HEK293T (cell line): ENCODE measurements around the gene ZNF487.

Source experiments
- ARNT ChIP-seq: fragments of 450-650 bp; IDR thresholded peaks from 2 replicates; pipeline ENCODE4 v1.6.1; 2017; ENCODE audit warnings: mild to moderate bottlenecking
- BHLHE40 ChIP-seq: fragments of 450-650 bp; IDR thresholded peaks from 2 replicates; pipeline ENCODE4 v1.6.1; 2016; ENCODE audit warnings: mild to moderate bottlenecking, moderate library complexity, borderline replicate concordance
- CTBP1 ChIP-seq: fragments of 450-650 bp; IDR thresholded peaks from 2 replicates; pipeline ENCODE4 v1.6.1; 2016; ENCODE audit warnings: borderline replicate concordance
- ELF4 ChIP-seq: fragments of 450-650 bp; IDR thresholded peaks from 2 replicates; pipeline ENCODE4 v1.6.1; 2017; ENCODE audit warnings: antibody characterized with exemption
- FOXA1 ChIP-seq: fragments of 450-650 bp; IDR thresholded peaks from 2 replicates; pipeline ENCODE4 v1.6.1; 2016; ENCODE audit warnings: mild to moderate bottlenecking
- FOXK2 ChIP-seq: fragments of 450-650 bp; IDR thresholded peaks from 2 replicates; pipeline ENCODE4 v1.6.1; 2016; ENCODE audit warnings: mild to moderate bottlenecking
- FOXM1 ChIP-seq: fragments of 450-650 bp; IDR thresholded peaks from 2 replicates; pipeline ENCODE4 v1.6.1; 2017; ENCODE audit warnings: mild to moderate bottlenecking, borderline replicate concordance
- HDGF ChIP-seq: fragments of 450-650 bp; IDR thresholded peaks from 2 replicates; pipeline ENCODE4 v1.6.1; 2017; ENCODE audit warnings: antibody characterized with exemption, borderline replicate concordance
- L3MBTL2 ChIP-seq: fragments of 450-650 bp; conservative IDR thresholded peaks from 2 replicates; pipeline ENCODE4 v1.6.1; 2016; ENCODE audit warnings: mild to moderate bottlenecking
- PKNOX1 ChIP-seq: fragments of 450-650 bp; IDR thresholded peaks from 2 replicates; pipeline ENCODE4 v1.6.1; 2016
- SP1 ChIP-seq: fragments of 450-650 bp; IDR thresholded peaks from 2 replicates; pipeline ENCODE4 v1.6.1; 2017
- SUZ12 ChIP-seq: fragments of 450-650 bp; IDR thresholded peaks from 2 replicates; pipeline ENCODE4 v1.6.1; 2016; ENCODE audit warnings: mild to moderate bottlenecking
- ZNF384 ChIP-seq: fragments of 450-650 bp; IDR thresholded peaks from 2 replicates; pipeline ENCODE4 v1.6.1; 2016

DNA sequence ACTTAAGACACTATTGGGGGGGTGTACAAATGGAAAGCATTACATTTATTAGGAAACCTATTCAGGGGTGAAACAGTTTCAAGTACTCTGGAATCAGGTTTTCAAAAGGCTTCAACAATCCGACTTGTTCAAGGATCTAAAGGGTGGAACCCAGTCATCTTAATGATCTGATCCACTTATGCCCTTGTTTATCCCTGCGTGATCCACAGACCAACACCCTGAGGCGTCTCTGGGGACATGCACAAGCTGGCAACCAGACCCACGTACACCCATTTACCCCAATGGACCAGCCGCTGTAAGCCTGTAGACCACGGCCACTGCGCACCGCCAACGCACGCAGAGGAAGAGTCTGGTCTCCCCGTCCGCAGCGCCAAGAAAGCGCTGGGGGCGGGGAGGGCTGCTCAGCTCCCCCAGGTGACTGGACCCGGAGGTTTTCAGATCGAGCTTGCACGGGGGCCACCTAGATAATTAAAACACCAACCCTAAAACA is 41.3 kb upstream of the ZNF487 start:
- TF ChIP-seq ELF4: no peak
- TF ChIP-seq FOXA1: no peak
- TF ChIP-seq PKNOX1: no peak
- TF ChIP-seq ARNT: no peak
- TF ChIP-seq BHLHE40: no peak
- no peak for TF ChIP-seq SP1
- TF ChIP-seq FOXM1: no peak
- no peak for TF ChIP-seq FOXK2
- TF ChIP-seq L3MBTL2: no peak
- TF ChIP-seq ZNF384: no peak
- TF ChIP-seq SUZ12: no peak
- no peak for TF ChIP-seq HDGF
- TF ChIP-seq CTBP1: no peak
